Measurements from ENCODE around the gene ATG9B.

The ATG9B gene

GRCh38 chr7:150993511-150993910 is 30.8 kb downstream of the ATG9B start:
- Histone ChIP-seq H3K27me3 (replicated peaks; ENCODE audit: control insufficient read depth, insufficient read depth, low read length) (peaks cover 18% of the 10 kb centered on the region), H3K9ac (ENCODE audit: low read length) (no peak overlapping the region), H3K4me1 (ENCODE audit: control insufficient read depth, insufficient read depth, low read length) (no peaks in the 10 kb centered on the region), H3K4me3 (ENCODE audit: low read length) (no peak overlapping the region), H3K36me3 (ENCODE audit: control insufficient read depth, insufficient read depth, low read length, severe bottlenecking) (no peaks in the 10 kb centered on the region), H3K9me3 (ENCODE audit: control insufficient read depth, low read length) (peaks cover 23% of the 10 kb centered on the region)
- no peak for DNase-seq (ENCODE audit: low read depth)

DNA sequence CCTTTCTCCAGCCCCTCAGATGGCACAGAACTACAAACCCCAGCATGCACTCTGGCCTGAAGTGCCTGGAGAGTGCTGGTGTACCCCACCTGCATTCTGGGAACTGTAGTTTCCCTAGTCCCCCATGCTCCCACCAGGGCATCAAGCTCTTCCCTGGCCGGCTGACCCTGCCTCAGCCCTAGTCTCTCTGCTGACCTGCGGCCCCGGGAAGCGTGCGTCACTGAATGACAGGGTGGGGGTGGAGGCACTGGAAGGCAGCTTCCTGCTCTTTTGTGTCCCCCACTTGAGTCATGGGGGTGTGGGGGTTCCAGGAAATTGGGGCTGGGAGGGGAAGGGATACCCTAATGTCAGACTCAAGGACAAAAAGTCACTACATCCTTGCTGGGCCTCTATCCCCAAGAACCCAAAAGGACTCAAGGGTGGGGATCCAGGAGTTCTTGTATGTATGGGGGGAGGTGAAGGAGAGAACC is 31.4 kb downstream of the ATG9B start:
- no peak overlapping the region for H3K4me3 ChIP-seq (ENCODE audit: low read length)
- H3K4me1 ChIP-seq (ENCODE audit: control insufficient read depth, insufficient read depth, low read length): no peaks in the 10 kb centered on the region
- no peak overlapping the region for H3K9ac ChIP-seq (ENCODE audit: low read length)
- no peaks in the 10 kb centered on the region for H3K36me3 ChIP-seq (ENCODE audit: control insufficient read depth, insufficient read depth, low read length, severe bottlenecking)
- peak; percentile 22 for DNase-seq (ENCODE audit: low read depth)
- H3K27me3 ChIP-seq (replicated peaks; ENCODE audit: control insufficient read depth, insufficient read depth, low read length): peaks cover 17% of the 10 kb centered on the region
- H3K9me3 ChIP-seq (ENCODE audit: control insufficient read depth, low read length): peaks cover 23% of the 10 kb centered on the region

GRCh38 chr7:150992051-150992640 is 32.1 kb downstream of the ATG9B start:
- Histone ChIP-seq H3K9ac (ENCODE audit: low read length) (no peak overlapping the region), H3K4me3 (ENCODE audit: low read length) (no peak overlapping the region), H3K36me3 (ENCODE audit: control insufficient read depth, insufficient read depth, low read length, severe bottlenecking) (no peaks in the 10 kb centered on the region), H3K27me3 (replicated peaks; ENCODE audit: control insufficient read depth, insufficient read depth, low read length) (peaks cover 21% of the 10 kb centered on the region), H3K9me3 (ENCODE audit: control insufficient read depth, low read length) (peaks cover 23% of the 10 kb centered on the region), H3K4me1 (ENCODE audit: control insufficient read depth, insufficient read depth, low read length) (no peaks in the 10 kb centered on the region)
- no peak for DNase-seq (ENCODE audit: low read depth)

GRCh38 chr7:150990416-150991186 is 33.7 kb downstream of the ATG9B start, which contains the start of gene NOS3:
TSS of gene NOS3 (plus strand) at chr7:150991017. CDS start at chr7:150993804, 2,787 bp downstream.
- no peaks in the 10 kb centered on the region for H3K36me3 ChIP-seq (ENCODE audit: control insufficient read depth, insufficient read depth, low read length, severe bottlenecking)
- no peak within 1 kb of the TSS for H3K4me3 ChIP-seq (ENCODE audit: low read length)
- H3K4me1 ChIP-seq (ENCODE audit: control insufficient read depth, insufficient read depth, low read length): no peaks in the 10 kb centered on the region
- no peak within 1 kb of the TSS for H3K9ac ChIP-seq (ENCODE audit: low read length)
- peaks cover 27% of the 10 kb centered on the region for H3K27me3 ChIP-seq (replicated peaks; ENCODE audit: control insufficient read depth, insufficient read depth, low read length)
- no peak for DNase-seq (ENCODE audit: low read depth)
- H3K9me3 ChIP-seq (ENCODE audit: control insufficient read depth, low read length): peaks cover 23% of the 10 kb centered on the region

DNA sequence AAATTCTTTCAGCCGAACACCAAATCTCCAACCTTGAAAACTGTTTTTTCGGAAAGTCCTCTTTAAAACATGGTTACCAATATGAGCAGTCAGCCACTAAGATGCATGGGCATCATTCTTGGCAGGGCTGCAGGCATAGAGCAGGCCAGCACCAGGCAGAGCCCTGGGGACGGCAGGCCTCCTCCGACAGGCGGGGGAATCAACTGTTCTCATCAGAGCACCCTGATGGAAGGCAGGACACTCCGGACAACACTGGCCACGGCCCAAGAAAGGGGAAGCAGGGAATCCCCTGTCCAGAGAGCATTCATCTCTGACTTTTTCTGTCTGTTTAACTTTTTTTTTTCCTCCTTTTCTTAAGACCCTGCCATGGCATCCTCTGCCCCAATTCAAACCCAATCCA is 34.8 kb downstream of the ATG9B start:
- DNase-seq (ENCODE audit: low read depth): no peak
- Histone ChIP-seq H3K9me3 (ENCODE audit: control insufficient read depth, low read length) (peaks cover 23% of the 10 kb centered on the region), H3K36me3 (ENCODE audit: control insufficient read depth, insufficient read depth, low read length, severe bottlenecking) (no peaks in the 10 kb centered on the region), H3K9ac (ENCODE audit: low read length) (no peak overlapping the region), H3K27me3 (replicated peaks; ENCODE audit: control insufficient read depth, insufficient read depth, low read length) (peaks cover 31% of the 10 kb centered on the region), H3K4me3 (ENCODE audit: low read length) (no peak overlapping the region), H3K4me1 (ENCODE audit: control insufficient read depth, insufficient read depth, low read length) (no peaks in the 10 kb centered on the region)

GRCh38 chr7:150988230-150989226 is 35.8 kb downstream of the ATG9B start:
- Histone ChIP-seq H3K36me3 (ENCODE audit: control insufficient read depth, insufficient read depth, low read length, severe bottlenecking) (no peaks in the 10 kb centered on the region), H3K9me3 (ENCODE audit: control insufficient read depth, low read length) (peaks cover 23% of the 10 kb centered on the region), H3K4me3 (ENCODE audit: low read length) (no peak overlapping the region), H3K4me1 (ENCODE audit: control insufficient read depth, insufficient read depth, low read length) (no peaks in the 10 kb centered on the region), H3K9ac (ENCODE audit: low read length) (no peak overlapping the region), H3K27me3 (replicated peaks; ENCODE audit: control insufficient read depth, insufficient read depth, low read length) (peaks cover 38% of the 10 kb centered on the region)
- DNase-seq (ENCODE audit: low read depth): peak; percentile 60

GRCh38 chr7:150986556-150986955 is 37.7 kb downstream of the ATG9B start:
- Histone ChIP-seq H3K9me3 (ENCODE audit: control insufficient read depth, low read length) (peaks cover 23% of the 10 kb centered on the region), H3K36me3 (ENCODE audit: control insufficient read depth, insufficient read depth, low read length, severe bottlenecking) (no peaks in the 10 kb centered on the region), H3K4me1 (ENCODE audit: control insufficient read depth, insufficient read depth, low read length) (peaks cover 3% of the 10 kb centered on the region), H3K9ac (ENCODE audit: low read length) (no peak overlapping the region), H3K4me3 (ENCODE audit: low read length) (no peak overlapping the region), H3K27me3 (replicated peaks; ENCODE audit: control insufficient read depth, insufficient read depth, low read length) (peaks cover 55% of the 10 kb centered on the region)
- no peak for DNase-seq (ENCODE audit: low read depth)

GRCh38 chr7:150986099-150986512 is 38.2 kb downstream of the ATG9B start:
- Histone ChIP-seq H3K4me1 (ENCODE audit: control insufficient read depth, insufficient read depth, low read length) (peaks cover 3% of the 10 kb centered on the region), H3K9ac (ENCODE audit: low read length) (no peak overlapping the region), H3K4me3 (ENCODE audit: low read length) (no peak overlapping the region), H3K9me3 (ENCODE audit: control insufficient read depth, low read length) (peaks cover 21% of the 10 kb centered on the region), H3K36me3 (ENCODE audit: control insufficient read depth, insufficient read depth, low read length, severe bottlenecking) (no peaks in the 10 kb centered on the region), H3K27me3 (replicated peaks; ENCODE audit: control insufficient read depth, insufficient read depth, low read length) (peaks cover 59% of the 10 kb centered on the region)
- DNase-seq (ENCODE audit: low read depth): peak; percentile 66

- Histone ChIP-seq H3K27me3 (replicated peaks; ENCODE audit: control insufficient read depth, insufficient read depth, low read length) (peaks cover 63% of the 10 kb centered on the region), H3K4me1 (ENCODE audit: control insufficient read depth, insufficient read depth, low read length) (peaks cover 3% of the 10 kb centered on the region), H3K9me3 (ENCODE audit: control insufficient read depth, low read length) (no peaks in the 10 kb centered on the region), H3K9ac (ENCODE audit: low read length) (no peak overlapping the region), H3K4me3 (ENCODE audit: low read length) (no peak overlapping the region), H3K36me3 (ENCODE audit: control insufficient read depth, insufficient read depth, low read length, severe bottlenecking) (no peaks in the 10 kb centered on the region)
- DNase-seq (ENCODE audit: low read depth): peak; percentile 67
Observed at GRCh38 chr7:150983893-150984368, 40.4 kb downstream of the ATG9B start.

DNA sequence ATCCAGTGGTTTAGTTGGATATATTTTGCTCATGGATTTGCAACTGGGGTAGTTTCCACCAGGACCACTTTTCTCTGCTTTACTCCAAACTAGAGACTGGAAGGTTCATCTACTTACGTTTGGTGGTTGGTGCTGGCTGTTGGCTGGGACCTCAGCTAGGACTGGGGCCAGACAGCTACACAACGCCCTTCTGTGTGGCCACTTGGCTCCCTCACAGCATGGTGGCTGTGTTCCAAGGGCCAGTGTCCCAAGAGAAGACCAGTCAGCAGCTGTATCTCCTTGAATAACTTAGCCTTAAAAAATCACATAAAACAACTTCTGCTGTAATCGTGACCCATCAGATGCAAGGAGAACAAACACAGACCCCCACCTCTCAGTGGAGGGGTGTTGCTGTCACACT is 41.9 kb downstream of the ATG9B start:
- no peak for DNase-seq (ENCODE audit: low read depth)
- Histone ChIP-seq H3K4me1 (ENCODE audit: control insufficient read depth, insufficient read depth, low read length) (peaks cover 3% of the 10 kb centered on the region), H3K9me3 (ENCODE audit: control insufficient read depth, low read length) (no peaks in the 10 kb centered on the region), H3K27me3 (replicated peaks; ENCODE audit: control insufficient read depth, insufficient read depth, low read length) (peaks cover 50% of the 10 kb centered on the region), H3K9ac (ENCODE audit: low read length) (no peak overlapping the region), H3K4me3 (ENCODE audit: low read length) (no peak overlapping the region), H3K36me3 (ENCODE audit: control insufficient read depth, insufficient read depth, low read length, severe bottlenecking) (no peaks in the 10 kb centered on the region)

All from adipocyte (in vitro differentiated cells).